Measurements from ENCODE around the gene CNN2. TPM values are rescaled to one million over a fixed set of nuclear protein-coding genes. Genes with fewer than 3 reads are reported as not detected.
A peak's percentile ranks its signal among the peaks of the same experiment; 100 is the strongest.

Gene CNN2
- polyA plus RNA-seq (2012; ENCODE audit: insufficient read depth, insufficient read length, low read depth) = 3.0 TPM

DNA sequence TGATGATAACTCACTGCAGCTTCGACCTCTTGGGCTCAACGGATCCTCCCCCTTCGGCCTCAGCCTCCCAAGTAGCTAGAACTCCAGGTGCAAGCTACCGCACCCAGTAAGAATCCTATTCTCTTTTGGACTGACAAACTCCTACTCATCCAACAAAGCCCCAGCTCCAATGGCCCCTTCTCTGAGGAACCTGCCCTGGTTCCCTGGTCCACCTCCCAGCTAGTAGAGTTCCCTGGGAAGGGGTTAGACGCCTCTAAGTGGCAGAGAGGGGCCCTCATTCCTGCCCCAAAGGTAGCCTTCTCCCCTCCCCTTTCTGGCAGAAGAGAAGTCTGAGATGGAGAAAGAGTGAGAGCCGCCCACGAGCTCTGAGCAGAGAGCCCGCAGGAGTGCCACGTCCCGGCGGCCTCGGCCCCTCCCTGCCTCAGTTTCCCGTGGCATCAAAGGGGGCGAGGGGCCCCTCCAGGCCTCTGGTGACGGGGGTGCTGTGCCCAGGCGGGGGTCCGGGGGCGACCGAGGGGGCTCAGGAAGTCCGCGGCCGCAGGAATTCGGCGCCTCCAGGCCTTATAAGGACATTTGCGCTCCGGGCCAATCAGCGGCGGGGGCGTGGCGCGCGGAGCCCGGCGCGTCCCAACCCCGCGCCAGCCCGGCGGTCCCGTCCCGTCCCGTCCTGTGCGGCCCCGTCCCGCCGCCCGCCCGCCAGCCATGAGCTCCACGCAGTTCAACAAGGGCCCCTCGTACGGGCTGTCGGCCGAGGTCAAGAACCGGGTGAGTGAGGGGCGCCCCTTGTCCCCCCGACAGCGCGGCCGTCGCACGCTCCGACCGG, at the start of gene CNN2:
TSS of gene CNN2 (plus strand) at position 649 of the 823 bp plus-strand sequence. CDS start at position 703, 54 bp downstream.
- TF ChIP-seq, protein P1, sequence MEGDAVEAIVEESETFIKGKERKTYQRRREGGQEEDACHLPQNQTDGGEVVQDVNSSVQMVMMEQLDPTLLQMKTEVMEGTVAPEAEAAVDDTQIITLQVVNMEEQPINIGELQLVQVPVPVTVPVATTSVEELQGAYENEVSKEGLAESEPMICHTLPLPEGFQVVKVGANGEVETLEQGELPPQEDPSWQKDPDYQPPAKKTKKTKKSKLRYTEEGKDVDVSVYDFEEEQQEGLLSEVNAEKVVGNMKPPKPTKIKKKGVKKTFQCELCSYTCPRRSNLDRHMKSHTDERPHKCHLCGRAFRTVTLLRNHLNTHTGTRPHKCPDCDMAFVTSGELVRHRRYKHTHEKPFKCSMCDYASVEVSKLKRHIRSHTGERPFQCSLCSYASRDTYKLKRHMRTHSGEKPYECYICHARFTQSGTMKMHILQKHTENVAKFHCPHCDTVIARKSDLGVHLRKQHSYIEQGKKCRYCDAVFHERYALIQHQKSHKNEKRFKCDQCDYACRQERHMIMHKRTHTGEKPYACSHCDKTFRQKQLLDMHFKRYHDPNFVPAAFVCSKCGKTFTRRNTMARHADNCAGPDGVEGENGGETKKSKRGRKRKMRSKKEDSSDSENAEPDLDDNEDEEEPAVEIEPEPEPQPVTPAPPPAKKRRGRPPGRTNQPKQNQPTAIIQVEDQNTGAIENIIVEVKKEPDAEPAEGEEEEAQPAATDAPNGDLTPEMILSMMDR (IDR thresholded peaks at IDR 0.05; ENCODE audit: low read depth, low read length) = no peak
- H3K4me3 ChIP-seq (ENCODE audit: low read depth, low read length) = peak within 1 kb of the TSS; percentile 59
- peak; percentile 77 for DNase-seq
- H3K4me1 ChIP-seq = no peaks in the 10 kb centered on the region
- no peaks in the 10 kb centered on the region; the same call in 1 of the 2 replicates for H3K27me3 ChIP-seq
- no peaks in the 10 kb centered on the region for H3K36me3 ChIP-seq
- no peaks in the 10 kb centered on the region for H3K9me3 ChIP-seq

DNA sequence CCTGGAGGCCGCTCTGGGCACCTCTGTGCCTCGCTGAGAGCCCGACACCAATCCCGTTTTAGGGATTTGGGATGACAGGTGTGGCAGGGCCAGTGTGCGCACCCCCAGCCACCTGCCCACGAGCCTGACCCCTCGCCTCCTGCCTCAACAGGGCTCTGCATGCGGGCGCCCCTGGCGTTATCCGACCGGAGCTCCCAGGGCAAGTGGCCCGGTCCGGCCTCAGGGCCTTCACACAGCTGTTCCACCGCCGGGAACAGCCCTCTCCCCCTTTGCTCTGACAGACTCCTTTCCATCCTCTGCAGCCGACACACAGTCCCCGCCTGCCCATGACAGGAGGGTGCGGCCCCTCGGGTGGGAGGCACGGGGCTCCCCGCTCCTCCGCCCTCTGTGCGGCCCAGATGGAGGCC, 49.3 kb upstream of the CNN2 start:
- TF ChIP-seq, protein P1 (IDR thresholded peaks at IDR 0.05; ENCODE audit: low read depth, low read length) = no peak
- no peak overlapping the region for H3K4me3 ChIP-seq (ENCODE audit: low read depth, low read length)
- no peaks in the 10 kb centered on the region for H3K4me1 ChIP-seq
- DNase-seq = peak; percentile 20
- H3K27me3 ChIP-seq = no peaks in the 10 kb centered on the region
- no peaks in the 10 kb centered on the region for H3K9me3 ChIP-seq
- no peaks in the 10 kb centered on the region for H3K36me3 ChIP-seq

DNA sequence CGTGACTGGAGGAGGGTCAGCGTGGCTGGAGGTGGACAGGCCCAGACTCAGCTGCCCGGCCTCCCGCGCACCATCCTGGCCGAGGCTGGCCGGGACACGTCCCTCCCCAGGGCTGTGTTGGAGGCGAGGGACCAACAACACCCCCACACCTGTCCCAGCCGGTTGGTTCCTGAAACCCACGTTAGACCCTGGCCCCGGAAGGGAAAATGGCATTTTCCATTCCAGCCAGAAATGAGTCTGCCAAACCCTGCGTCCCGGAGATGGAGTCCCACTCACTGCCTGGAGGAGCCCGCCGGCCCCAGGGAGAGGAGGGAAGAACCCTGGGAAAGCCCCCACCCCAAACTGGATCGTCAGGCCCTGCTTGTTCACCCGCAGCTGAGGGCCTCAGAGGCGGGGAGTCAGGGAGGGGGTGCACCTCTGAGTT, 47.1 kb upstream of the CNN2 start:
- Histone ChIP-seq H3K36me3 (no peaks in the 10 kb centered on the region), H3K27me3 (no peaks in the 10 kb centered on the region), H3K4me3 (ENCODE audit: low read depth, low read length) (no peak overlapping the region), H3K9me3 (no peaks in the 10 kb centered on the region), H3K4me1 (no peaks in the 10 kb centered on the region)
- DNase-seq = peak; percentile 9
- TF ChIP-seq, protein P1 (IDR thresholded peaks at IDR 0.05; ENCODE audit: low read depth, low read length) = no peak

DNA sequence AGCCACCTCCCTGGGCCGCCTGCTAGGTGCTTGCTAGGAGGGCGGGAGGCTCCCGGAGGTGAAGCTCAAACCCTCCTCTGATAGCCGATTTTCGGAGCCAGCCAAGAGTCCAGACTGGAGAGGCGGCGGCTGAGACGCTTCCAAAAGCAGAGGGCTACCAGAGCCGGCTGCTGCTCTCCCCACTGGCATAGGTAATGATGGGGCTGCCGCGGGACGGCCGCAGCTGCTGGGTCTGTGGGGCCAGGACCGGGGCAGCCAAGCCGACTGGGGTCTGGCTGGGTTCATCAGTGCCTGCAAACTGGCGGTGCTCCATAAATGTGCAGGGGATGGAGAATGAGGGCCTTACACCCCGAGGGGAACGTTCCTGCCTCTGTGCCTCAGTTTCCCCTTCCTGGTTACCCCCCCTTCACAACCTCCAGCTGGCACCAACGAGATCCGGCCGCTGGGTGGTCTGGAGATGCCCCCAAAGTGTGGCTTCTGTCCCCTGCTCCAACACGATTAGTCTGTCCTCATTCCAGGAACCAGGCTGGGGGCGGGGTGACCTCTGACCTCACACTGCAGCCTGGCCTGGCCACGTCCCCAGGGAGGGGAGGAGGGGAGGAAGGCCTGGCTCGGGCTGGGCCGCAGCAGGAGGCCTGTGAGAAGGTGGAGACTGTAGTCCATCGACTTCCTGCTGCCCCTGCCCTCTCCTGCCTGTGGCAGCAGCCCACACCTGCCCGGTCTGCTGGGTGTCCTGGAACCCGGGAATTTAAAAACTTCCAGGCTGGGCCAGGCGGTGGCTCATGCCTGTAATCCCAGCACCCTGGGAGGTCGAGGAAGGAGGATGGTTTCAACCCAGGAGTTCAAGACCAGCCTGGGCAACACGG, 46.0 kb upstream of the CNN2 start:
- TF ChIP-seq, protein P1 (IDR thresholded peaks at IDR 0.05; ENCODE audit: low read depth, low read length) = no peak

DNA sequence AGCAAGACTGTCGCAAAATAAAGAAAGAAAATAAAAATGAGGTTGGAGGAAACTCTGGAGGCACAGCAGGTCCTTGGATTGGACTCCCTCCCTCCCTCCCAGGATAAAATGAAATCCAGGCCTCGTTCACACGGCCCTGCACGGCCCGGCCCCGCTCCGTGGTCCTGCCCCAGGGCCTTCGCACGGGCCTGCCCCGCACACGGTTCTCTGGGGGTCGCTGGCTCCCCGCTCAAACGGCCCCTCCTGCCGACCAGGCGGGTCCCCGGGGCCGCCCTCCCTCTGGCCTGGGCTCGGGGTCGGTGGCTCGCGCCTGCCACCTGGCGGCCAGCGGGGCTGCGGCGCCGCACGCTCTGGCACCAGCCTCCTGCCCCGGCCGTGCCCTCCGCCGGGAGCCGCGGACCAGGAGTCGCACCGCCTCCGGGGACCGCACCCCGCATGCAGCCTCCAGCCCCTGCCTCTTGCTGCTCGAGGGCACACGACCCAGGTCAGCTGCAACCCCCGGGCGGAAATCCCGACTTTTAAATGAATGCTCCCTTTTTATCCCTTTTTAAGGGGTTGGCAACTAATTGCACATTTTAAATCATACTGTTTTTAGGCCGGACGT, 43.7 kb upstream of the CNN2 start:
- peaks cover 13% of the 10 kb centered on the region for H3K36me3 ChIP-seq
- no peaks in the 10 kb centered on the region for H3K27me3 ChIP-seq
- DNase-seq = peak; percentile 84
- peak overlapping the region; percentile 34 for H3K4me3 ChIP-seq (ENCODE audit: low read depth, low read length)
- H3K4me1 ChIP-seq = no peaks in the 10 kb centered on the region
- TF ChIP-seq, protein P1 (IDR thresholded peaks at IDR 0.05; ENCODE audit: low read depth, low read length) = peak; percentile 52; the same call in 1 of the 2 replicates
- H3K9me3 ChIP-seq = no peaks in the 10 kb centered on the region

More for the DNA sequence above, 46.0 kb upstream of the CNN2 start:
- Histone ChIP-seq H3K4me3 (ENCODE audit: low read depth, low read length) (no peak overlapping the region), H3K4me1 (no peaks in the 10 kb centered on the region), H3K36me3 (no peaks in the 10 kb centered on the region; the same call in 1 of the 2 replicates), H3K27me3 (no peaks in the 10 kb centered on the region), H3K9me3 (no peaks in the 10 kb centered on the region)
- peak; percentile 16 for DNase-seq
